ENCODE data around the gene PLCG2. TPM values are rescaled to one million over a fixed set of nuclear protein-coding genes. Genes with fewer than 3 reads are reported as not detected.
A peak's percentile ranks its signal among the peaks of the same experiment; 100 is the strongest.

PLCG2 gene
- total RNA-seq, 6 experiments from 2014 or later, result 0.14 to 0.61 (median 0.27) TPM

GRCh38 chr16:81765969-81766368 is 13.1 kb upstream of the PLCG2 start:
- no peak for DNase-seq
- H3K27ac Mint-ChIP-seq, result no peak overlapping the region
- TF ChIP-seq CTCF (IDR thresholded peaks at IDR 0.05), result no peak
- H3K27me3 Mint-ChIP-seq (ENCODE audit: insufficient read depth), result peaks cover 35% of the 10 kb centered on the region
- no peak overlapping the region for H3K4me3 Mint-ChIP-seq
- H3K36me3 Mint-ChIP-seq (ENCODE audit: low read depth), result no peaks in the 10 kb centered on the region
- H3K9me3 Mint-ChIP-seq, result no peaks in the 10 kb centered on the region
- no peaks in the 10 kb centered on the region for H3K4me1 Mint-ChIP-seq (ENCODE audit: low read depth)

- H3K27me3 Mint-ChIP-seq (ENCODE audit: insufficient read depth), result peaks cover 48% of the 10 kb centered on the region
- H3K9me3 Mint-ChIP-seq, result no peaks in the 10 kb centered on the region
- no peaks in the 10 kb centered on the region for H3K4me1 Mint-ChIP-seq (ENCODE audit: low read depth)
- no peak for TF ChIP-seq CTCF (IDR thresholded peaks at IDR 0.05)
- H3K4me3 Mint-ChIP-seq, result no peak overlapping the region
- H3K27ac Mint-ChIP-seq, result no peak overlapping the region
- DNase-seq, result no peak
- no peaks in the 10 kb centered on the region for H3K36me3 Mint-ChIP-seq (ENCODE audit: low read depth)
Measured at GRCh38 chr16:81767987-81768592, 11.0 kb upstream of the PLCG2 start.

GRCh38 chr16:81770008-81770407 is 9.1 kb upstream of the PLCG2 start:
- no peak overlapping the region for H3K27ac Mint-ChIP-seq
- H3K4me1 Mint-ChIP-seq (ENCODE audit: low read depth), result no peaks in the 10 kb centered on the region
- peaks cover 36% of the 10 kb centered on the region for H3K27me3 Mint-ChIP-seq (ENCODE audit: insufficient read depth)
- H3K9me3 Mint-ChIP-seq, result no peaks in the 10 kb centered on the region
- DNase-seq, result no peak
- H3K36me3 Mint-ChIP-seq (ENCODE audit: low read depth), result no peaks in the 10 kb centered on the region
- no peak overlapping the region for H3K4me3 Mint-ChIP-seq
- no peak for TF ChIP-seq CTCF (IDR thresholded peaks at IDR 0.05)

- Mint-ChIP-seq H3K4me3 (no peak overlapping the region), H3K9me3 (no peaks in the 10 kb centered on the region), H3K27me3 (ENCODE audit: insufficient read depth) (peaks cover 27% of the 10 kb centered on the region), H3K4me1 (ENCODE audit: low read depth) (no peaks in the 10 kb centered on the region), H3K27ac (no peak overlapping the region), H3K36me3 (ENCODE audit: low read depth) (no peaks in the 10 kb centered on the region)
- no peak for TF ChIP-seq CTCF (IDR thresholded peaks at IDR 0.05)
- no peak for DNase-seq
Measured at GRCh38 chr16:81774348-81774747, 4.7 kb upstream of the PLCG2 start.

- no peaks in the 10 kb centered on the region for H3K4me1 Mint-ChIP-seq (ENCODE audit: low read depth)
- DNase-seq, result no peak
- H3K4me3 Mint-ChIP-seq, result no peak overlapping the region
- H3K27me3 Mint-ChIP-seq (ENCODE audit: insufficient read depth), result peaks cover 33% of the 10 kb centered on the region
- TF ChIP-seq CTCF (IDR thresholded peaks at IDR 0.05), result no peak
- H3K27ac Mint-ChIP-seq, result no peak overlapping the region
- H3K36me3 Mint-ChIP-seq (ENCODE audit: low read depth), result no peaks in the 10 kb centered on the region
- H3K9me3 Mint-ChIP-seq, result no peaks in the 10 kb centered on the region
Measured at GRCh38 chr16:81775570-81775969, 3.5 kb upstream of the PLCG2 start.

GRCh38 chr16:81778231-81778630 is 860 bp upstream of the PLCG2 start:
- H3K36me3 Mint-ChIP-seq (ENCODE audit: low read depth), result no peaks in the 10 kb centered on the region
- H3K9me3 Mint-ChIP-seq, result no peaks in the 10 kb centered on the region
- H3K27me3 Mint-ChIP-seq (ENCODE audit: insufficient read depth), result peaks cover 32% of the 10 kb centered on the region
- no peak for TF ChIP-seq CTCF (IDR thresholded peaks at IDR 0.05)
- H3K27ac Mint-ChIP-seq, result no peak overlapping the region
- no peaks in the 10 kb centered on the region for H3K4me1 Mint-ChIP-seq (ENCODE audit: low read depth)
- peak overlapping the region; percentile 66 for H3K4me3 Mint-ChIP-seq
- no peak for DNase-seq
